ENCODE measurements around the gene BLOC1S5.
"Not testable (repeated sequence)": the region's sequence is repeated elsewhere in the genome, so short reads cannot be mapped to it uniquely, and the experiment has no call there.

BLOC1S5 gene

GRCh38 chr6:7992002-7992815, 72.0 kb downstream of the BLOC1S5 start:
- DNase-seq = peak; percentile 71

GRCh38 chr6:7991536-7991935, 72.7 kb downstream of the BLOC1S5 start:
- DNase-seq = no peak

- DNase-seq = no peak
Measured at GRCh38 chr6:7986219-7986618, 78.0 kb downstream of the BLOC1S5 start.

GRCh38 chr6:7983967-7984366, 80.2 kb downstream of the BLOC1S5 start:
- not testable (repeated sequence) for DNase-seq

GRCh38 chr6:7979831-7980230, 84.4 kb downstream of the BLOC1S5 start:
- DNase-seq = no peak

- DNase-seq = no peak
Measured at GRCh38 chr6:7978736-7979135, 85.5 kb downstream of the BLOC1S5 start.

GRCh38 chr6:7976485-7977056, 87.6 kb downstream of the BLOC1S5 start:
- DNase-seq = no peak

GRCh38 chr6:7975764-7976146, 88.4 kb downstream of the BLOC1S5 start:
- no peak for DNase-seq

- DNase-seq = peak; percentile 96
Measured at GRCh38 chr6:7974938-7975763, 89.0 kb downstream of the BLOC1S5 start.

- no peak for DNase-seq
Measured at GRCh38 chr6:7974565-7974937, 89.6 kb downstream of the BLOC1S5 start.

- DNase-seq = no peak
Measured at GRCh38 chr6:7973584-7973983, 90.6 kb downstream of the BLOC1S5 start.

- no peak for DNase-seq
Measured at GRCh38 chr6:7971499-7971898, 92.7 kb downstream of the BLOC1S5 start.

GRCh38 chr6:7970616-7971015, 93.6 kb downstream of the BLOC1S5 start:
- no peak for DNase-seq
